Activated gamma-delta T cell (primary cell): Measurements from ENCODE around the gene HTRA2.

Experiments
- DNase-seq: peaks from one replicate; lab custom pipeline; 2025; lab: John Stamatoyannopoulos, UW

Gene HTRA2

DNA sequence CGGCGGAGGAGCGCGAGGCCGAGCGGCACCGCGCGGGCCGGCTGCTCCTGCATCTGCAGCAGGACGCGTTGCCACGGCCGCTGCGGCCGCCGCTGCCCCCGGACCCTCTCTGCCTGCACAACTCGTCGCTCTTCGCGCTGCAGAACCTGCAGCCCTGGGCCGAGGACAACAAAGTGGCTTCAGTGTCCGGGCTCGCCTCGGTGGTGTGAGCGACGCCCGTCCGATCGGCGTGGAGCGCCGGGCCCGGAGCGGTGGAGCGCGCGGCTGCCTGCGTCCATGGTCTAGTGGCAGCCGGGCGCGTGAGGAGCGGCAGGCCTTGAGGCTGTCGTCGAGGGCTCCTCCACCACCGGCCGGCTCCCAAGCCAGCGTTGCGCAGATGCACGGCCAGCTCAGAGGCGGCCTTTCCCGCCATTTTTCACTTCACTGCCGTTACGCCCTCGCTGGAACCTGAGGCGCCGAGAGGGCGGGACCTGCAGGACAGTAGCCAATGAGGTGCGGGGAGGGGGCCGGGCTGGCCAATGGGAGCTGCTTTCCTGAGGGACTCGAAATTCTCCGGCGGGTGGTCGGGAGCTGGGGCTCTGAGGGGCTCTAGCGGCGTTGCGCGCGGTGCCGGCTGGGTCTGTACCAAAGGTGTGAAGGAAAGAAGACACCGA lies 13.6 kb upstream of the HTRA2 start:
- peak; percentile 39 for DNase-seq

DNA sequence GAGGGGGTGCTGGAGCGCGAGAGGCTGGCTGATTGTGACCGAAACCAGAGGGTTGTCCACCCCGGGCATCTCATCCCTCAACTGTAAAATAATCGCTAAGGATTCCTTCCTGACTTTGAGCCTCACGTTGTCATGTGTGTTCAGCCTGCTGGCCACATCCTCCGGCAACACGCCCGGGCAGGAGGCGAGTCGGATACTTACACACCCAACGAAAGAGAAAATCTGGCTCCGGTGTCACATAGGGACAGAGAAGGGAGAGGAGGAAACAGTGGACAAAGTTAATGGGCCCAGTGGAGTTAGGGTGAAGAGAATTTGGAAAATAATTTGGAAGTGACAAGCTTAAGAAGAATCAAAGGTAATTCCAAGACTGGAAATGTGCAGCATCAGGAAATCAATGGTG lies 13.1 kb upstream of the HTRA2 start:
- DNase-seq: no peak

DNA sequence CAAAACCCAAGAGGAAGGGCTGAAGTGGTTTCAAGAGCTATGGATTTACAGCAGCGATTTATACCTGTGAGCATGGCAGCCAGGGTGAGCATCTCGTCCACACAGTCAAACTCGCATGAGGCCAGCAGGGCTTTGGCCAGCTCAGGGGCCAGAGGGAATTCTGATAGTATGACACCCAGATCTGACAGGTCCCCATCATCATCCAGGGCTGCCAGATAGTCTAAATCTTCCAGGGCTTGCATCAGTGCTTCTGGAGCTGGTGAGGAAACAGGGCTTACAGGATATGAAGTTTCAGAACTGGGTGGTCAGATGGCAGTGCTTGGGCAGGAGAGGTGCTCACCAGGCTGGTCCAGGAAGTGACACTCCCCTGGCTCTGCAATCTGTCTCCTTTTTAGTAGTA lies 7.2 kb upstream of the HTRA2 start:
- no peak for DNase-seq

DNA sequence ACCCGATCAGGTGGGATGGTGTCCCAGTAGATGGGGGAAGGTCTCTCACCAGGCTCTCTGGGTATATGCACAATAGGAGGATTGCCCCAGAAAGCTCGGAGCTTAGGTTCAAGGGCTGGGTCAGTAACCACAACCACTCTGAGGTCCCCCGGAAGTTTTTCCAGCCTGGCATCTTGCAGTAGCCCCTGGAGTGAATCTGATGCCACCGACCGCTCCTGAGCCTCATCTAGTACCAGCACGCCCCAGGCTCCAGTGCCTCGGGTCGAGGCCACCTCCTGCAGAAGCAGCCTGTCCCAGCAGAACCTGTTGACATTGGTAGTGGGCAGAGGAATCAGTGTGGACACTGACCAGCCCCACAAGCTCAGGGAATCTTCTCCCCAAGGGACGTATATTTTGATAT lies 5.7 kb upstream of the HTRA2 start:
- DNase-seq: no peak

DNA sequence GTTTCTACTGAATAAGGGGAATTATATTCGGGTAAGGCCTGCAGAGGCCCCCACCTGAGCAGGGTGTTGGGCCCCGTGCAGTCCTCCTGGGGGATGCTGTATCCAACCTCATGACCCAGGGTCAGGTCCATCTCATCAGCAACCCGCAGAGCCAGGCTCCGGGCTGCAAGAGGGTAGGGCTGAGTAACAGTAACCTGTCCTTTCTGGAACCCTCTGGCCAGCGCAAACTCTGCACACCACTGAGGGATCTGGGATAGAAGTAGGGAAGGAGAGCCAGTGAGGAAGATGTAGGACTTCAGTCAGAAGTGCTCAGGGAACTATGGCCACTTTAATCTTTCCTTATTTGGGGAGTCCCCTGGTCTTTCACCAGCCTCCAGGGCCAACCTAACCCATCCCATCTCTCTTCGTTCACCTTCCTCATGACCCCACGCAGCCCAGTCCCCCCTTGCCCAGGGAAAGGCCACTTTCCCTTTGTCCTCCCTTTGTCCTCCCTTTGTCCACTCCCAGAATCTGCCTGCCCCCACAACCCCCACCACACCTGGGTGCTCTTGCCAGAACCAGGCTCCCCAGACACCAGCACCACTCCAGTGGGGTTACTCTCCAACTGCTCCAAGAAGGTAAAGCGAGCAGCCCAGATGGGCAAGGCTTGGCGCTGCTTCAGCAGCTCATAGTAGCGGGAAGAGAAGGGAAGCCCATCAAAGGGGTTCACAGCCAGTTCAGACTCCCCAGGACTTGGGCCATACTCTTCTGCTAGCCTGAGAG lies 4.6 kb upstream of the HTRA2 start:
- DNase-seq: no peak

DNA sequence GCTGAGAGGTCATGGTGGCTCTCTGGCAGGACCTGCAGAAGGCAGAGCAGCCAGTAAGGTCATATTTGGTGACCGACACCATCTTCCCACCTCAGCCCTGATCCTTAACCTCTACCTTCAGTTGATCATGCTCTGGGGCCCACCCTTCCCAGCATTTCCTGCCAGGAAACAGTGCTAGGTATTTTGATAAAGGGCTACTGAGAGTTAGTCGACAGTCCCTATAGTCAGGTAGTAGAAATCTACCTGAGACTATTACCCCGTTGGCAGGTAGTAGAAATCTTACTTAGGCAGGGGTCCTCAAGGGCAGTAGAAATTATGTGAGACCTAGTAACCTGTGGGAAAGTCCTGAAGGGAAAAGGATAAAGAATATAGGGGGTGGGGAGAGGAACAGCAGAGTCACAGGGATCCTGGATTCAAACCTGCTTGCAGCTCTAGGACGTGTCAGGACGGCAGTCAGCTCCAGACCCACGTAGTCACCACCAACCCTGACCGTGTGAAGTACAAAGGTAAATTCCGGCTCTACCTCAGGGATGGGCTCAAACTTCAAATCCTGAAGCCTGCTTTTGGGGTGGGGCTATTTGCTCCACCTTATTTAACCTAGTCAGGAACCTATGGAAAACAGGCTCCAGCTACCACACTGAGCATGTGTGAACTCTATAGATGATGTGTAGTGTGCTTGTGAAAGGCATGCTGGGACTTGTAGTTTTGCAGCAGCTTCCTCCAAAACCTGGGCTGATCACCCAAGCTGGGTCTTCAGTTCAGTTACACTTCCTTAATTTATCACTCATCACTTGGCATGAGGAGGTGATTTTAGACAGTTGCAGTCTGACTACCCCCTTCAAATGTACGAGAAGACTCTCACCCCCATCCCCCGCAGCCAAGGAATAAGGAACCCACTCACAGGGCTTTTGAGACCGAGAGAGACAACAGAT lies 3.8 kb upstream of the HTRA2 start, which contains the start of gene DQX1:
Gene DQX1 (minus strand): TSS at position 515 of the 932 bp plus-strand sequence. CDS start 502 bp downstream, at position 13.
- DNase-seq: no peak

DNA sequence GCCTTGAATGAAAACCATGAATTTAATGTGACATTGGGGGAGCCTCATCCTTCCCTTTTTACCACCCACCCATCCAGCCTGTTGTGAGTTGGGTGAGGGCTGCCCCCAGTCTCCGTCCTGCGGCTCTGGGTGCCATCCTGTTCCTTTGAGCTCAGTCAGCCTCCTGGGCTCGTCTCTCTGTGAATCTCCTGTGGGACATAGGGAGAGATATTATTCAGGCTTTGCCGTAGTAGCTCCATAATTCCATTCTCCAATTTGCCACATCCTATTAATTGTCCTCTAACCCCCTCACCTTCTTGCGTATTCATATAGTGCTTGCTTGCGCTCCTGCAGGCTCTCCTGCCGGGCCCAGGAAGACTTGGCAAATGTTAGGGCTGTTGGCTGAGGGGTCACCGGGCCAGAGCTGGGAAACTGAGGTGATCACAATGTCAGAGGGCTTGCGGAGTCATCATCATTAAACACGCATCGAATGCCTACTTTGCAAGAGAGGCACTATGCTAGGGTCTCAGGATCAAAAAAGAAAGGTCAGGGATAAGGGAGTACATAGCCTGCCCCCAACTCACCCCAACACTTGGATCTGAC lies 3.0 kb upstream of the HTRA2 start:
- DNase-seq: no peak

DNA sequence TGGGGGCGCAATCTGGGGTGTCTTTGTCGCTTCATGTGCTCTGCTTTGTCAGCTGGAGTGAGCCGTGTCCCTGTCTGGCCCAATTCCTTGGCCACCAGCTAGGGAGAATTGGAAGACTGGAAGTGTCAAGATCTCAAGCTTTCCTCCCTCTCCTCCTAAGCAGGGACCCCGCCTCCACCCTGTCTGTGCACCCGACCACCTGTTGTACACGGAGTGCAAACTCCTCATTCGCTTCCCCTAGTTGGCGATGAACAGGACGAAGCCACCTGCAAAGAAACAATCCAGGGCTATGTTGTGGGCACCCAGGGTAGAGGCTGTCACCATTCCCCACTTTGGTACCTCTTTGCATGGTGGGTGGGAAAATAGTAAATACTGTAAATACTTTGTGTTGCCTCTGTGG lies 2.0 kb upstream of the HTRA2 start:
- no peak for DNase-seq

DNA sequence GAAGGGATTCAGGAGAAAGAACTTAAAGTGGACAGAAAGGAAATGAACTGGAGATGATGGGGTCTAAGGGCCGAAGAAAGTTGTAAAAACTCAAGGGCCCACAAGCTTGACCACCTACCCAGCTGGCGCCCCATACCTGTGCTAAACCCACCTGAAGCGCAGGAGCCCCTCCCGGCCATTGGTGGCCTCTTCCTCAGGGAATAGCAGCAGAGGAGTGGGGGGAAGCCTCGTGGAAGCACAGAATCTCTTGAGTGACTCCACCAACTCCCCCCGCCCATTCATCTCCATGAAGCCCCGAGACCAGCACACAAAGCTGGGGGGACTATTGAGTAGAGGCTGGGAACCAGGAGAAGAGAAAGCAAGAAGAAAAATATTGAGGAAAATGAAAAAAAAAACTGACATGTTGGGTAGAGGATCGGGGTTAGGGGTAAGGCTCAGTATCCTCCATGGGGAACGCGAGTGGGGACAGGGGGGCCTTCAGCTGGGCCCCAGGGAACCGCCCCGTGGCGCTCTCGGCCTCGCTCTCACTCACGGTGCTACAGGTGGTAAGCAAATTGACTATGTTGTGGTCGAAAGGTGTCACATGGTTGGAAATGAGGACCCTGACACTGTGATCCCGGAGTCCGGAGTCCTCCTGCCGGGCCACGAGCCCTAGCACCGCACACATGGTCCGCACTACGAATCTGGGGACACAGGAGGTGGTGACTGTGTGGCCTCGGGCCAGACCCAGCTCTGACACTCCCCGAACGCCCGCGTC lies 955 bp upstream of the HTRA2 start:
- DNase-seq: no peak

DNA sequence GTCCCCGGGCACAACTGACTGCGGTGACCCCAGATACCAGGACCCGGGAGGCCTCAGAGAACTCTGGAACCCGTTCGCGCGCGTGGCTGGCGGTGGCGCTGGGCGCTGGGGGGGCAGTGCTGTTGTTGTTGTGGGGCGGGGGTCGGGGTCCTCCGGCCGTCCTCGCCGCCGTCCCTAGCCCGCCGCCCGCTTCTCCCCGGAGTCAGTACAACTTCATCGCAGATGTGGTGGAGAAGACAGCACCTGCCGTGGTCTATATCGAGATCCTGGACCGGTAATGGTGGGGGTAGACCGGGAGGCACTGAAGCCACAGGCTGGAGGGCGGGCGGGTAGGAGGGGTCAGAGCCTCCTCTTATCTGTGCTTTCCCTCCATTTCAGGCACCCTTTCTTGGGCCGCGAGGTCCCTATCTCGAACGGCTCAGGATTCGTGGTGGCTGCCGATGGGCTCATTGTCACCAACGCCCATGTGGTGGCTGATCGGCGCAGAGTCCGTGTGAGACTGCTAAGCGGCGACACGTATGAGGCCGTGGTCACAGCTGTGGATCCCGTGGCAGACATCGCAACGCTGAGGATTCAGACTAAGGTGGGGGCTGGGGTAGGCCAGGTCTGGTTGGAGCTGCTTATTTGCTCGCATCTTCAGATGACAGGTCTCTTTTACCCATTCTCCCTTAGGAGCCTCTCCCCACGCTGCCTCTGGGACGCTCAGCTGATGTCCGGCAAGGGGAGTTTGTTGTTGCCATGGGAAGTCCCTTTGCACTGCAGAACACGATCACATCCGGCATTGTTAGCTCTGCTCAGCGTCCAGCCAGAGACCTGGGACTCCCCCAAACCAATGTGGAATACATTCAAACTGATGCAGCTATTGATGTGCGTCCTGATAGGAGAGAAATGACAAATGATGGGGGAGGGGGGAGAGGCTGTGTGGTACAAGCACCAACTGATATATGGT lies 780 bp downstream of the HTRA2 start:
- DNase-seq: peak; percentile 53

DNA sequence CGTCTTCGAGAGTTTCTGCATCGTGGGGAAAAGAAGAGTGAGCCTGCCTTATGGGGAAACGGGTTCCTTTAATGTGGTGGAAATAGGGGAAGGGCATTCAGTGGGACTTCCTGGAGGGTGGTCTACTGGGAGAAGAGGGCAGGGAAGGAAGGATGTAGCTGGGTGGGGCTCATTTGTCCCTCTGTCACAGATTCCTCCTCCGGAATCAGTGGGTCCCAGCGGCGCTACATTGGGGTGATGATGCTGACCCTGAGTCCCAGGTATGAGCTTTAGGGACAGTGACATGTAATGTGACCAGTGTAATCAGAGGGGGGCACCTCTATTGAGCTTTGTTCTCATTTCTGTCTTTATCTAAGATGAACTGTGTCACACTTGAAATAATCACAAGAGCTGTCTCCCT lies 1.9 kb downstream of the HTRA2 start:
- DNase-seq: no peak

DNA sequence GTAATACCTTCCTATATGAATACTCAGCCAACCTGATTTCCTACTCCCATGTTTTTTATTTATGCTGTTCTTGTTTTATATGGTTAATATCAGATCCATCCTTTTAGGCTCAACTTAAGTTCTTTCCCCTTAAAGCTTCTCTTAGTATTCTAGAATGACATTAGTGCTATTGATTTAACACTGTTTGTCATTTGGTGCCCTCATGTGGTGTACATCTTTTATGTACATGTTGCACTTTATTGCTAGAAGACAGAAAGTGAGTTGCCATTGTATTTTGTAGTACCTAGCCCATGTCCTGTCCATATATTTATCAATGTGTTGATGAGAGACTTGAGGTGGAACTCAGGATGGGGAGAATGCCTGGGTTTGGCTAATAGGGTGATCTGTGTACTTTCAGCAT lies 2.5 kb downstream of the HTRA2 start:
- no peak for DNase-seq

DNA sequence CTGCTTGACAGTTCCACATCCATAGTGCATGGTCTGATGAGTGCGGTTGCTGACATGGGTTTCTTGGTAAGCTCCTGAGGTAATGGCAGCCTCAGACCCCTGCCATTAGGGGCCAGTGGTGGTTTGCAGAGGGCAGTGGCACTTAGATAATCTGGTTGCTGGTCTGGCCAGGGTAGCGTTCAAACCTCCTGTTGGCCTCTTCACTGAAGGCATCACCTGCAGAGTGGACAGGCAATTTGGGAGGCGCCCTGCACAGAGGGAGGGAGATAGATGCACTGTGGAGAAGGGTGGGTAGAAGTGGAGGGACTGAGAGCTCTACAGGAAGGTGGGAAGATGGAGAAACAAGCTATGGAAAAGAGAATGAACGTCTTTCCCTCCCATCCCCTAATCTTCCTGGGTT lies 3.7 kb downstream of the HTRA2 start:
- no peak for DNase-seq

DNA sequence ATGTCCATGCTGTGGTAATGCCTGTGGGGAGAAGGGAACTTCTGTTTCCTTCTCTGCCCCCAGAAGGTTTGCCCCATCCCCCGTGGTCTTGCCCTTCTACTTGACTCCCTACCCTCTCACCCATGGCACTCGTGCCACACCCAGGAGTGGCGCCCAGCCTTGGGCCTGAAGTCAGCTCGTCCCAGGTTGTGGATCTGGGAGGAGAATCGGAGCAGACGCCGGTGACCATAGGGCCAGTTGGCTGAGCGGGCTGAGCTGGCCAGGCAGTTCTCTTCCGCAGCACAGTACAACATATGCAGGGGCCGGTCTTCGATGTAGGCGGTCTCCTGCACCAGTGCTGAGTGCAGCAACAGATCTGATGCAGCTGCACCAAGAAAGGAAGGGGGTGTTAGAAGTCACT lies 4.7 kb downstream of the HTRA2 start:
- DNase-seq: no peak

DNA sequence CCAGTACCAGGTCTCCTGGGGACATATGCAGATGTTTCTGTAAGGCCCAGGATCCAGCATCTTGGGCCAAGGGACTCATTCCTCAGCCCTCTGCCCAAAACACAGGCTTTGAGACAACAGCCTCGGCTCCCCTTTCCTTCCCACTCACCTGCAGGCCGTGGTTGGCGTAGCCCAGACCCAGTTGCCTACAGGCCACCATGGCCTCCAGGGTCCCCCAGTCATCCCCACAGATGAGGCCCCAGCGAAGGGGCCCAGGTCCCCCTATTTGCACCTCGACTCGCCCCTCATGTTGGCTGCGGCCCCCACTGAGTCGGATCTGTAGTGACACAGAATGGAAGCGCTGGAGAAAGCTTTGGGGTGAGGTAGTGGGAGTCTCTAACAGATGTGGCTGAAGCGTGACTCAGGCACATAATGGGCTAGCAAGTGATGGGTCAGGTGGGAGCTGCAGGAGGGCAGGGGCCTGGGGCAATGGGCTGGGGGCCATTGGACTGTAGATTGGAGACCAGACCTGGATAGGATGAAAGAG lies 5.8 kb downstream of the HTRA2 start:
- no peak for DNase-seq

DNA sequence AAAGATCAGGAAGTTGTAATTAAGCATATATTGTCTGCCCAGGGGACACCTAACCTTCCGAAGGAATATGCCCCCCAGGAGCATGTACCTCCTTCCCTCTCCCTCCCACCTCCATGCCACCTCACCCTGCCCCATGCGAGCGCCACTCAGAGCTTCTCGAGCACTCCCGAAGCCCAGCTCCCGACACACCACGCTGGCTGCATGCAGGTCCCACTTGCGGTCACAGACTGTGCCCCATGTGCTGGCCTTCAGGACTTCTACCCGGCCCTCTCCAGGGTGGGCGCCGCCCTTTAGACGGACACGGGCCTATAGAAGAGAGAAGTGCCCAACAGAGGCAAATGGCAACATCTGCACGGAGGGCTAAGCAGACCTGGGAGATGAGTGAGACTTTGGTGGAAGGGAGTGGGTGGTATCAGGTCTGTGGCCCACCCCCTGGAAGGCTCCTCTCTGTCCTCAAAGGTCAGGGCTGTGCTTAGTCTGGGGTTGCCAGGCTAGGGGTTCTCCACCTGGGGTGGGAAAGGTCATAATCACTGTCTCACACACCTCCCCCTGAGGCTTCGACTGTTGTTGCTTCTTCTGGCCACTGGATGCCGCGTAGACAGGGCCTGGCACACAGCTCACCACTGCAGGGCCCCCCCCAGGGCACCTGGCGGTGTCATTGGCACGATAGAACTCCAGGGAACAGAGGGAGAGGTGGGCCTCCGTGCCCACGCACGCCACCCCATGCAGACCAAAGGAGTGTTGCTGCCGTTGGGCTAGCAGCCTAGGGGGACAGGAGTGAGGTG lies 6.6 kb downstream of the HTRA2 start:
- DNase-seq: no peak

DNA sequence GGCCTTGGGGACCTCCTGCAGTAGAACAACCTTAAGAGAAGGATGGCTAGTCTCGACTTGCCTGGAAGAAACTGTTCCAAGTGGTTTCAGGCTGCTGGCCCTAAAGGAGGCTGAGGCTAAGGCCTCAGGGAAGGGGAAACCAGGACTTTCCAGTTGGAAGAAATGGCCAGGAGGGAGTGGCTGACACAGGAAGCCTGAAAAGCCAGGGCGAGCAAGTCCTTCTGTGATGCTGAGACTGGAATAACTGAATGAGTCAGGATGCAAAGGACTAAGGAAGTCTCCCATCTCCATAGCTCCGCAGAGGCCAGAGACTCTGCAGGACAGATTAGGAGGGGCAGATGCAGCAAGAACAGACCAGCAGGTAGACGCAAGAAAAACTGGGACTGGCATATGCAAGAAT lies 7.4 kb downstream of the HTRA2 start:
- DNase-seq: no peak

DNA sequence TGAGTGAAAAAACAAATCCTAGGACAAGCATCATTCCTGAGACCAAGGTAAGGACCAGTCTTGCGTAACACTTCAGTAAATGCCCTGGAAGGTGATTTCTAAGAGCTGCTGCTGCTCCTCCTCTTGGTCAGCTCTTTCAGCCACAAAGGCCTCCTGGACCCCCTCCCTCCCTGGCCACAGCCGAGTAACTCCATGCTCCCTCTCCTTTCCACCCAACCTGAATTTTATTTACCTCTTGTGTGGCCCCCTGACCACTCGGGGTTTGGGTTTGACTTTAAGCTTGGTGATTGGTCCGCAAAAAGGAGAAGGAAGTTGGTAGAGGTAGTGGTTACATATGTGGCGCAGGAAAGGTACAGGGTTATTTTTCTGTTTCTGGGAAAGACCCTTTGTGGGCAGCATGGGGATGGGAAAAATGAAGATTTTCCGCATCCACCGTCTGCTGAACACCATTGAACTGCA lies 9.2 kb downstream of the HTRA2 start:
- DNase-seq: no peak

DNA sequence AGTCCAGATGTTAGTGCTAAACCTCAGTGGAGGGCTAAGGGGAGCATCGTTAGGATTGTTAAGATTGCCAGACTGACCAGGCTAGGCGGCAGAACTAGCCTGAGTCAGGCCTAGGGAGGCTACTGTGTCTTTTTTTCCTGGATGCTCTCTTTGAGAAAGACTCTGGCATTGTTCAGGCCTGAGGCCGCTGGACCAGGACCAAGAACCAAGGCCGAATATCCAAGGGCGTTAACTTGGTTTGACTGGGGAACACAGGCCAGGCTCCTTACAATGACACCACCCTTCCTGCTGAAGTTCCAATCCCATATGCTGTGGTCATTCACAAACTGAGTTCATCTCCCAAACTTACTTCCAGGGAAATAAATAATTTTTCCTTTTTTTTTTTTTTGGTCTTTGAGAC lies 10.6 kb downstream of the HTRA2 start:
- DNase-seq: no peak
